GM19023 (cell line): ENCODE results near the gene SERPINB1.
"Not testable (repeated sequence)": the region's sequence is repeated elsewhere in the genome, so short reads cannot be mapped to it uniquely, and the experiment has no call there.

Experiments
- ATAC-seq: cut with Tn5 transposase; IDR thresholded peaks from one replicate; pipeline ENCODE4 v1.9.1; 2021; ENCODE audit warnings: mild to moderate bottlenecking, moderate library complexity; ENCODE audit not compliant: unreplicated experiment

Gene SERPINB1

DNA sequence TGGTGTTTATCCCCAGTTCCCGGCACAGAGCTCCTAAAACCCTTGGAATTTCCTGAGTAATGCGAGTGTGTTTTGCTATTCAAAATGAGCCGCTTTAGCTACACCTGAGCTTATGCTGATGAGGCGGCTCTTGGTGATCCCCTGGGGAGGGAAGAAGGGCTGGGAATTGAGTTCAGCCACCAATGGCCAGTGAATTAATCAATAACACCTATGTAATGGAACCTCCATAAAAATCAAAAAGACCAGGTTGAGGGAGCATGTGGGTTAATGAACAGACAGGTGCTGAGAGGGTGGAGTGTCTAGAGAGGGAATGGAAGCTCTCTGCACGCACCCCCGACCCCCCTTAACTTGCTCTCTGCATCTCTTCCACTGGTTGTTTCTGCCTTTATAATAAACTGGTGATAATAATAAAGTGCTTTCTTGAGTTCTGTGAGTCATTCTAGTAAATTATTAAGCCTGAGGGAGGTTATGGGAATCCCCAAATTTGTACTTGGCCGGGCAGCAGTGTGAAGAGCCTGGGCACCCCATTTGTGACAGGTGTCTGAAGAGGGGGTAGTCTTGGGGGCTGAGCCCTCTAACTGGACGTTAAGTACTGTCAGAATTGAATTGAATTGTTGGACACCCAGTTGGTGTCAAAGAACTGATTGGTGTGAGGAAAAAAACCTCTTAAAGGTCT, 24.6 kb upstream of the SERPINB1 start:
- ATAC-seq, result peak; percentile 44

DNA sequence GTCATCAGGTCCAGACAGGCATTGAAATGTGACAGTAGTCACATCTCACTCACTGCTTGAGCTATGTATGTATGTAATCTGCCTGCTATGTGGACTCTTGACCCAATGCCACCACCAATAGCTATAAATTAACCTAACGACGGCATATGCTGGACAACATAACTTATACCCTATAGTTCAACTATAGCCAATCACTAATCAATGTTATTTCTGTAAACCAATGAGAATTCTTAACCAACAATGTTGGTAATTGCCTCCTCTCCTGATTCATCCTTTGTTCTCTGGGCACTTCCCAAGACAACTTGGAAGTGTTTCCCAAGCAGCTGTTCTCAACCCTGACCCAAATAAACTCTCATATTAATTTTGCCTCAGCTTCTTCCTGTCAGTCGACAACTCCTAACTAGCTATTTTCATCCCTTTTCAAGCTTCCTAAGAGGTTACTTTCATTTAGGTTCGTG, 24.1 kb upstream of the SERPINB1 start:
- no peak for ATAC-seq

DNA sequence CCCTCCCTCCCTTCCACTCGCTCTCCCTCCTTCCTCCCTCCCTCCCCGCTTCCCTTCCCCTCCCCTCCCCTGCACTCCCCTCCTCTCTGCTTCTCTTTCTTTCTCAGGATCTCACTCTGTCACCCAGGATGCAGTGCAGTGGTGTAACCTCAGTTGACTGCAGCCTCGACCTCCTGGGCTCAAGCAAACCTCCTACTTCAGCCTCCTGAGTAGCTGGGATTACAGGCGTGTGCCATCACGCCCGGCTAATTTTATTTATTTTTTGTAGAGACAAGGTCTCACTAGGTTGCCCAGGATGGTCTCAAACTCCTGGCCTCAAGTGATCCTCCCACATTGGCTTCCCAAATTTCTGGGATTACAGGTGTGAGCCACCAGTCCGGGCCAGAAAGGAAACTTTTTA, 23.6 kb upstream of the SERPINB1 start:
- no peak for ATAC-seq

DNA sequence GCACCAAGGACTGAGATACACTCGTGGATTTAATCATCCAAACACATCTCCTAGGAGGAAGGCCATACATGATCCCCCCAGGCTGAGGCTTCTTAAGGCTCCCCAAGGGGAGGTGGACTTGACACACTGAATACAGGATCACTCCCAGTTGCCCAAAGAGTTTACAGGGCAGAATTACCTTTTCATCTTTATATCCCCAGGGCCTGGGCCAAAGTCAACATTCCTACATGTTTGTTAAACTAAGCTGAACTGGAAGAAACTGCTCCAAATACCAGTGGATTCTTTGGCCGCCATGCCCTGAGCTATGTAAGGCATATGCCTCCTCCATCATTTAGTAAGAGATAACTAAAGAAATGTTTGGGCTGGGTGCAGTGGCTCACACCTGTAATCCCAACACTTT, 22.2 kb upstream of the SERPINB1 start:
- no peak for ATAC-seq

DNA sequence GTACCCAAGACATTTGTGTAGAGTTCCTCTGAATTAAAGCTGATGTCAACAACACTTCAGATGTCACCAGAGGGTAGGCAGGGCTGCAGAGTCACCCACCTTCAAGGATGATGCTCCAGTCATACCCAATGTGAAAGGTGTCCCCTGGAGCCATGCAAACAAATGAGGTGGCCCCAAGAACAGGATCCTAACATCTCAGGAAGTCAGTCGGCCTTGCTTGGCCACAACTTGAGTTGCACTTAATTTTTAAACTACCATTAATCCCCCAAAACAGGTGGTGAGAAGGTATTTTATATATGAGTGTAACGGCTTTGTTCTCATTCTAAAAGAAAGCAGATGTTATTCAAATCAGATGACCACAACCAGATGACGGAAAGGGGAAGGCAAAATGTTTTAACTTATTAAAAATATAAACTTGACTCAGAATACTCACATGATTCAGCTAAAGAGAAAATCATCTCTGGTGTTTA, 21.1 kb upstream of the SERPINB1 start:
- peak; percentile 56 for ATAC-seq

DNA sequence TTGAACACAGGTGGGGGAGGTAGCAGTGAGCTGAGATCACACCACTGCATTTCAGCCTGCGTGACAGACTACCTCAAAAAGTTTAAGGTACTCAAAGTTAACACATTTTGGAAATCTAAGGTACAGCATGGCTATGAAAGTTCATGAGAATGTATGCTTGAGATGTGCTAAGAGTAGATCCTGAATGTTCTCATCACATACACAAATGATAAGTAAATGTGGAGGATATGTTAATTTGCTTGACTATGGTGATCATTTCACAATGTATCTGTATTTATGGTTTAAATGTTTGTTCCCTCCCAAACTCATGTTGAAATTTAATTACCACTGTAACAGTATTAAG, 20.1 kb upstream of the SERPINB1 start:
- ATAC-seq, result no peak

DNA sequence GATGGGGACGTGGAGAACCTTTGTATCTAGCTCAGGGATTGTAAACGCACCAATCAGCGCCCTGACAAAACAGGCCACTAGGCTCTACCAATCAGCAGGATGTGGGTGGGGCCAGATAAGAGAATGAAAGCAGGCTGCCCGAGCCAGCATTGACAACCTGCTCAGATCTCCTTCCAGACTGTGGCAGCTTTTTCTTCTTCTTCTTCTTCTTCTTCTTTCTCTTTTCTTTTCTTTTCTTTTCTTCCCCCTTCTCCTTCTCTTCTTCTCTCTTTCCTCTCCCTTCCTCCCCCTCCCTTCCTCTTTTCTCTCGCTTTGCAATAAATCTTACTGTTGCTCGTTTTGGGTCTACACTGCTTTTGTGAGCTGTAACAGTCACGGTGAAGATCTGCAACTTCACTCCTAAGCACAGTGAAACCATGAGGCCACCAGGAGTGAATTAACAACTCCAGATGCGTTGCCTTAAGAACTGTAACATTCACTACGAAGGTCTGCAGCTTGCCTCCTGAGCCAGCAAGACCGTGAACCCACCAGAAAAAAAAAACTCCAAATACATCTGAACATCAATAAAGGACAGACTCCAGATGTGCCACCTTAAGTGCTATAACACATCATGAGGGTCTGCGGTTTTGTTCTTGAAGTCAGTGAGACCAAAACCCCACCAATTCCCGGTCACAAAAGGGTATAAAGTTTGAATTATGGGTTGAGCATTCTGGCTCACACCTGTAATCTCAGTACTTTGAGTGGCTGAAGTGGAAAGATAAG, 19.6 kb upstream of the SERPINB1 start:
- no peak for ATAC-seq

DNA sequence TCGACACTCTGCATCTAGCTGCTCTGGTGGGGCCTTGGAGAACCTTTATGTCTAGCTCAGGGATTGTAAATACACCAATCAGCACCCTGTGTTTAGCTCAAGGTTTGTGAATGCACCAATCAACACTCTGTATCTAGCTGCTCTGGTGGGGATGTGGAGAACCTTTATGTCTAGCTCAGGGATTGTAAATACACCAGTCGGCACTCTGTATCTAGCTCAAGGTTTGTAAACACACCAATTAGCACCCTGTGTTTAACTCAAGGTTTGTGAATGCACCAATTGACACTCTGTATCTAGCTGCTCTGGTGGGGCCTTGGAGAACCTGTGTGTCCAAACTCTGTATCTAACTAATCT, 19.0 kb upstream of the SERPINB1 start:
- ATAC-seq, result not testable (repeated sequence)

DNA sequence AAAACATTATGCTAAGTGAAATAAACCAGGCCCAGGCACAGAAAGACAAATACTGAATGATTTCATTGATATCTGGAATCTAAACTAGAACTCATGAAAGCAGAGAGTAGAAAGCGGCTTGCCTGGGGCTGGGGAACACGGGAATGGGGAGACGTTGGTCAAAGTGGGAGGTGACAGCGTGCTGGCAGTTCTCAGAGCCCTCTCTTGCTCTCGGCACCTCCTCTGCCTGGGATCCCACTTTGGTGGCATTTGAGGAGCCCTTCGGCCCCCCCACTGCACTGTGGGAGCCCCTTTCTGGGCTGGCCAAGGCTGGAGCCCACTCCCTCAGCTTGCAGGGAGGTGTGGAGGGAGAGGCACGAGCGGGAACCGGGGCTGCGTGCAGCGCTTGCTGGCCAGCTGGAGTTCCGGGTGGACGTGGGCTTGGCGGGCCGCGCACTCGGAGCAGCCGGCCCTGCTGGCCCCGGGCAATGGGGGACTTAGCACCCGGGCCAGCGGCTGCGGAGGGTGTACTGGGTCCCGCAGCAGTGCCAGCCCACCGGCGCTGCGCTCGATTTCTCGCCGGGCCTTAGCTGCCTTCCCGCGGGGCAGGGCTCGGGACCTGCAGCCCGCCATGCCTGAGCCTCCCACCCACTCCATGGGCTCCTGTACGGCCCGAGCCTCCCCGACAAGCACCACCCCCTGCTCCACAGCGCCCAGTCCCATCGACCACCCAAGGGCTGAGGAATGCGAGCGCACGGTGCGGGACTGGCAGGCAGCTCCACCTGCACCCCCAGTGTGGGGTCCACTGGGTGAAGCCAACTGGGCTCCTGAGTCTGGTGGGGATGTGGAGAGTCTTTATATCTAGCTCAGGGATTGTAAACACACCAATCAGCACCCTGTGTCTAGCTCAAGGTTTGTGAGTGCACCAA, 18.4 kb upstream of the SERPINB1 start:
- ATAC-seq, result not testable (repeated sequence)

DNA sequence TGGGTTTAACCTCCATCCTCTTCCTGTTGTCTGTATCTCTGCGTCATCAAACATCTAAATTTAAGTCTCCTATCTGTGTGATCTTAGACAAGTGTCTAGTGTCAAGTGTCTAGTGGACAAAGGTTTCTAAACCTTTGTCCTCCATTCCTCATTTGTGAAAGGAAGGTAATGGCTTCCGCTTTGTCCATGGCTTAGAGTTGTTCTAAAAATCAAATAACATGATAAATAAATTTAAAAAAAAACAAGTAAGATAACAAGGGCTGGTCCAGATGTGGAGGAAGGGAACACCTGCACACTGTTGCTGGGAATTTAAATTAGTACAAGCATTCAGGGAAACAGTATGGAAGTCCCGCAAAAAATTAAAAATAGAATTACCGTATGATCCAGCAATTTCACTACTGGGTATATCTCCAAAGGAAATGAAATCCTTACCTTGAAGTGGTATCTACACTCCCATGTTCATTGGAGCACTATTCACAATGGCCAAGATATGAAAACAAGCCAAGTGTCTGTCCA, 17.6 kb upstream of the SERPINB1 start:
- no peak for ATAC-seq

DNA sequence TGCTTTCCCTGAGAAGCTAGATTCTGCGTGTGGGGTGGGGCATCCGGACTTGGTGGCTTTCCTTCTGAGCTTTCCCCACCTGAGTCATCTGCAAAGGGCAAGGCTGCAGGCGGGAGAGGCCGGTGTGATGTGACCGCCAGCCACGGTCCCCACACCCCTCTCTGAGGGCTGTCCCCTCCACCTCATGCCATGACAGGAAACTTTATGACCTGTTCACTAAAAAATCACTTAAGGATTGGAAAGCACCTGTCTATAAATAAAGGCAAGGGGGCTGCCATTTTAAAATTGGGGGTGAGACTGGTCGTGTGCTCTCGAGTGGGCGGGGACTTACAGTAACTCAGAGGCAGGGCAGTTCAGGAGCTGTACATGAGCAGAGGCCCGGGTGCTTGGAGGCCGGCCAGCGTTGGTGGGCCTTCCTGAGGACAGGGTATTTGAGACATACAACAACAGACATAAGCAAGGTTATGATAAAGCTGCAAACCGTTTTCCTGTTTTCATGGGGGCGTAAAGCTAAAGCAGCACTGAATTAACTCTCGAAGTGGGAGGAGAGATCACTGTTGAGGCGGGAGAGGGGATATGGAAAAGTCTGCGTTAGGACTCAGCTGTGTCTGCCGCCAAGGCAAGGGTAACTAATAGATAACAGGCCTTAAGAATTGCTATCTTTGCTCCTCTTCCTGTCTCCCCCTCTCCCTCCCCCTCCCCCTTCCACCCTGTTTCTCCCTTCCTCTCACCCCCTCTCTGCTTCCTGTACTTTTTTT, 16.1 kb upstream of the SERPINB1 start:
- peak; percentile 61 for ATAC-seq

DNA sequence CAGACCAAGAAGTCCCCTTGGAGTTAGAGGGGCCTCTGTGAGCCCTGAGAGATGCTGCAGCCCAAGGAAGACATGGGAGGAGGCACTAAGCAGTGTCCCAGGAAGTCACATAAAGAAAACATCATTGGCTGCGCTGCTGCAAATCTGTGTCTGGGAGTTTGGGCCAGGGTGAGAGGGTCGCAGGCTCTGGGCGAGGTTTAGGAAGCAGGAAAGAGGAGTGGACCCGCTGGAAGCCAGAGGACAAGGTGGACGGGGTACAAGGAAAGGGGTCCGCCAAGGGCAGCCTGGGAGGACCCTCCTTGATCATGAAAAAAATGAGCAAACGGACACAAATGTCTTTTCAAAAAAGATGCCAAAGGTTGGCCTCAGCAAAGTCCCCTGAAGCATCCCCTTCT, 15.5 kb upstream of the SERPINB1 start:
- no peak for ATAC-seq

DNA sequence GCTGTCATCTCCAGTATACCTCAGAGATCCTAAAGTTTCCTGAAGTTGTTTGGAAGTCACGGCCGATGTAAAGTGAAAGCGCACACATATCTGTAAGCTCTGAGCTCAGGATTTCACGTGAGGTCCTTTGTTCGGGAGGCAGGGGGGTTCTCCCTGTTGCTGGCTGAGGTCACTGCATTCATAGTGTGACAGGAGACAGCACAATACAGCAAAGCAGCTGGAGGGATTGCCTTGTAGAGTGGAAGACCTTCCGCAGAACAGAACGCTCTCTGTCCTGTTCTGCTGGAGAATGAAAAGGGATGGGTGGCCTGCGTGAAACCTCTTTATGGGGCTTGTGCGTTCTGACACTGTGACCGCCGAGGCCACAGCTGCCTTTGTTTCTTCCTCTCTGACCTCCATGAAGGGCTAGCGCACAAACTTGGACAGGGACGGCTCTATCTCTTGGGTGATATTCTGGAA, 13.4 kb upstream of the SERPINB1 start:
- ATAC-seq, result no peak

DNA sequence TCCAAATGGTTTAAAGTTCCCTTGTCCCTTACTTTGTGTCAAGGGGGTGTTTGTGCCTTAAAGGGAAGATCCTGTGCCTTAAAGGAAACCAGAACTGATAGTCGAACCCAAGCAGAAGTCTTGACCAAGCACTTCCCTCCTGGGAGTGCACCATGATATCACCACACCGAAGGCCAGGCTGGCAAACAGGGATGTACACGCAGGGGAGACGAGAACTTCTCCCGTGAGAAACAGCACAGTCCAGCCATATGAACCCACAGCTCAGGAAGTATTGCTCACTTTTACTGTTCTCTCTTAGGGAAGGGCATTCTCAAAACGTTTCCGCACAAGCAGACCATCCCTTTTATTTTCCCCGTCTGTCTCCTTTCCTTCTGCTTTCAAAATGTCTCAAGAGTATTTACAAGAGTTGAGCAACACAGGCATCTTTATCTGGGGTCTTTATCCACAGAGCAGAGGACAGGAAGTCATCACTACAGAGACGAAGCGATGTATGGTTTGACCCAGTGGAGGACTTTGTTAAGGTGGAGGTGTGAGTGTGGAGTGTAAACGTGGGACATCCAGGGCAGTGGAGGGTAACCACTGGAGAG, 12.8 kb upstream of the SERPINB1 start:
- no peak for ATAC-seq

DNA sequence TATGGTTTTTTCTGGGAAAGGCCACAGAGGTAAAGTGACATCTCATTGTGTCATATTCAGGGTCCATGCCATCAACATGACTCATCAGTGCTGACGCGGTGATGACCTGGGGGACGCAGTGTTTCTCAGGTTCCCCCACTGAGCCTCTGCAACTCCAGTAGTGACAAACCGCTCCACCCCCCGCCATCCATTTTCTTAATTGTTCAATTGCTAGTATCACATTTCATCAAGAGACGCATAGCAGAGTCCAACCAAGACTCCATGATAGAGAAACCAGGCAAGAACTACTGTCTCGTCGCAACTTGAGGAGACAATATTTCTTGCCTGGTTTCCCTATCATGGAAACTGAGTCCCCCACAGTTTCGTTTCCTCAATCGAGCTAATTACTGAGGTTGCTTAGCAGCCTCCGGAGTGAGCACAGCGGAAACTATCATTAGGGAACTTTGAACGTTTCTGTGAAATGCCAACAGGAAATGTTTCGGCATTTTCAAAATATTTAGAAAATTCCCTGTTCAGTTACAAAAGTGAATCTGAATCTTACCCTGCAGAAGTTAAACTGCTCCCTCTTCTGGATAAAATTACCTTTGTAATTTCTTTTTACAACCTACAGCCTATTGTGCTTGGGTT, 12.2 kb upstream of the SERPINB1 start:
- ATAC-seq, result peak; percentile 30

DNA sequence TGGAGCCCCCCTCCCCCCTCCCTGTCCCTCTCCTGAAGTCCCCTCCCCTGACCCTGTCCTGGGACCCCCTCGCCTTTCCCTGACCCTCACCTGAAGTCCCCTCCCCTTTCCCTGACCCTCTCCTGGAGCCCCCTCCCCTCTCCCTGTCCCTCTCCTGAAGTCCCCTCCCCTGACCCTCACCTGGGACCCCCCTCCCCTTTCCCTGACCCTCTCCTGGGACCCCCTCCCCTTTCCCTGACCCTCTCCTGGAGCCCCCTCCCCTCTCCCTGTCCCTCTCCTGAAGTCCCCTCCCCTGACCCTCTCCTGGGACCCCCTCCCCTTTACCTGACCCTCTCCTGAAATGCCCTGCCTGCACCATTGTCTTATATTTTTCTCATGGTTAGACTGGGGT, 11.7 kb upstream of the SERPINB1 start:
- not testable (repeated sequence) for ATAC-seq

DNA sequence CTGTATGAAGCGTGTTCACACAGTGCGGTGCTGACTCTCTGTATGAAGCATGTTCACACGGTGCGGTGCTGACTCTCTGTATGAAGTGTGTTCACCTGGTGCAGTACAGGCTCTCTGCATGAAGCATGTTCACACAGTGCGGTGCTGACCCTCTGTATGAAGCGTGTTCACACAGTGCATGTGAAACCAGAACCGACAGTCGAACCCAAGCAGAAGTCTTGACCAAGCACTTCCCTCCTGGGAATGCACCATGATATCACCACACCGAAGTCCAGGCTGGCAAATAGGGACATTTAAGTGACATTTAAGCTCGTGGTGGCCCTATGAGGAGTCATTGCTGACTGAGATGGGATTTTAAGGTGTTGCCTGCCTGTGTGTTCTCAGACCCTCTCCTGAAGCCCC, 11.3 kb upstream of the SERPINB1 start:
- ATAC-seq, result no peak

DNA sequence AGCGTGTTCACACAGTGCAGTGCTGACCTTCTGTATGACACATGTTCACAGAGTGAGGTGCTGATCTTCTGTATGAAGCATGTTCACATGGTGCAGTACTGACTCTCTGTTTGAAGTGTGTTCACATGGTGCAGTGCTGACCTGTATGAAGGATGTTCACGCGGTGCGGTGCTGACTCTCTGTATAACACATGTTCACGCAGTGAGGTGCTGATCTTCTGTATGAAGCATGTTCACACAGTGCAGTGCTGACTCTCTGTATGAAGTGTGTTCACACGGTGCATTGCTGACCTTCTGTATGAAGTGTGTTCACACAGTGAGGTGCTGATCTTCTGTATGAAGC, 10.8 kb upstream of the SERPINB1 start:
- ATAC-seq, result no peak

DNA sequence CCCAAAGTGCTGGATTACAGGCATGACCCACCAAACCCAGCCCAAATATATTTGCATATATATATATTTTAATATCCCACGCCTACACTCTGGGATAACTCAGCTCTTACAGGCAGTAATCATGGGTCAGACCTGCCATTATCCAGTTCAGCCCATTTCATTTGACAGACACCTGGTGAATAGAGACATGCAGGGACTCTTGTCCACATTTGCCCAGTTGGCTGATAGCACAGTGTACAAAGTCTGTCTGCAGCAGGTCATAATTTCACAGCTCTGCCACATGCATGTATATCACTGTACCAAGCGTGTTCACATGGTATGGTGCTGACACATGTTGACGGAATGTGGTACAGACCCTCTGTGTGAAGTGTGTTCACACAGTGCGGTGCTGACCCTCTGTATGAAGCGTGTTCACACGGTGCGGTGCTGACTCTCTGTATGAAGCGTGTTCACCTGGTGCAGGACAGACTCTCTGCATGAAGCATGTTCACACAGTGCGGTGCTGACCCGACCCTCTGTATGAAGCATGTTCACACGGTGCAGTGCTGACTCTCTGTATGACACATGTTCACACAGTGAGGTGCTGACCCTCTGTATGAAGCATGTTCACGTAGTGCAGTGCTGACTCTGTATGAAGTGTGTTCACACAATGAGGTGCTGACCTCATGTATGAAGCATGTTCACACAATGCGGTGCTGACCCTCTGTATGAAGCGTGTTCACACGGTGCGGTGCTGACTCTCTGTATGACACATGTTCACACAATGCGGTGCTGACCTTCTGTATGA, 10.3 kb upstream of the SERPINB1 start:
- ATAC-seq, result no peak
